Dermis blood vessel endothelial cell (primary cell): ENCODE measurements around the gene BRAP. TPM values are rescaled to one million over a fixed set of nuclear protein-coding genes. Genes with fewer than 3 reads are reported as not detected.
A peak's percentile ranks its signal among the peaks of the same experiment; 100 is the strongest.
"Not testable (repeated sequence)": the region's sequence is repeated elsewhere in the genome, so short reads cannot be mapped to it uniquely, and the experiment has no call there.

Experiments
- DNase-seq: peaks from one replicate; pipeline ENCODE4 v3.0.0; 2010
- total RNA-seq: library from RNA; depleted of rRNA; stranded (reverse); fragments of >200 nt; gene quantifications from 2 replicates; pipeline ENCODE4 v1.2.3, GENCODE V29; 2014

BRAP gene
- 20.6 and 25.5 TPM in 2 replicates for total RNA-seq

- DNase-seq, result peak; percentile 97
Measured at GRCh38 chr12:111685811-111686573, at the start of gene BRAP, which contains the start of gene ACAD10. Gene BRAP, minus strand, starts transcription at chr12:111685956. Its CDS starts 164 bp downstream, at chr12:111685792. Gene ACAD10, plus strand, starts transcription at chr12:111686053. Its CDS starts 6,657 bp downstream, at chr12:111692710.

GRCh38 chr12:111733340-111733915 lies 47.7 kb upstream of the BRAP start:
- DNase-seq, result no peak

- DNase-seq, result no peak
Measured at GRCh38 chr12:111732786-111733185, 47.0 kb upstream of the BRAP start.

- DNase-seq, result no peak
Measured at GRCh38 chr12:111730420-111730819, 44.7 kb upstream of the BRAP start.

- no peak for DNase-seq
Measured at GRCh38 chr12:111728795-111729194, 43.0 kb upstream of the BRAP start.

GRCh38 chr12:111723646-111724360 lies 38.0 kb upstream of the BRAP start:
- DNase-seq, result not testable (repeated sequence)

GRCh38 chr12:111720457-111720856 lies 34.7 kb upstream of the BRAP start:
- DNase-seq, result no peak

GRCh38 chr12:111719316-111719715 lies 33.6 kb upstream of the BRAP start:
- DNase-seq, result not testable (repeated sequence)

- peak; percentile 11 for DNase-seq
Measured at GRCh38 chr12:111715279-111715678, 29.5 kb upstream of the BRAP start.

- no peak for DNase-seq
Measured at GRCh38 chr12:111706145-111706544, 20.4 kb upstream of the BRAP start.

- DNase-seq, result no peak
Measured at GRCh38 chr12:111705672-111706071, 19.9 kb upstream of the BRAP start.

GRCh38 chr12:111699962-111700361 lies 14.2 kb upstream of the BRAP start:
- DNase-seq, result no peak

GRCh38 chr12:111693818-111694217 lies 8.1 kb upstream of the BRAP start:
- no peak for DNase-seq

GRCh38 chr12:111692575-111693210 lies 6.9 kb upstream of the BRAP start:
- peak; percentile 41 for DNase-seq

GRCh38 chr12:111691262-111691661 lies 5.5 kb upstream of the BRAP start:
- DNase-seq, result no peak

- no peak for DNase-seq
Measured at GRCh38 chr12:111687952-111688351, 2.2 kb upstream of the BRAP start.

- peak; percentile 27 for DNase-seq
Measured at GRCh38 chr12:111687255-111687654, 1.5 kb upstream of the BRAP start.

- DNase-seq, result peak; percentile 12
Measured at GRCh38 chr12:111686574-111687105, 884 bp upstream of the BRAP start.

- DNase-seq, result no peak
Measured at GRCh38 chr12:111685322-111685810, 390 bp downstream of the BRAP start.

GRCh38 chr12:111684485-111685198 lies 1.1 kb downstream of the BRAP start:
- peak; percentile 8 for DNase-seq

GRCh38 chr12:111677186-111677585 lies 8.6 kb downstream of the BRAP start:
- no peak for DNase-seq

GRCh38 chr12:111673503-111673902 lies 12.3 kb downstream of the BRAP start:
- peak; percentile 65 for DNase-seq
